ENCODE measurements around the gene RBM14. TPM values are rescaled to one million over a fixed set of nuclear protein-coding genes. Genes with fewer than 3 reads are reported as not detected.

The RBM14 gene
- total and polyA plus RNA-seq, 4 donors = 34.1 to 96.3 (median 52.9) TPM

GRCh38 chr11:66674964-66675602 lies 58.7 kb downstream of the RBM14 start:
- Histone ChIP-seq H3K36me3 (ENCODE audit: control insufficient read depth in 4 of 4, insufficient read depth in 4 of 4, low read length in 4 of 4) (peaks cover 0 to 15% (median 5%) of the 10 kb centered on the region in 4 donors), H3K4me1 (ENCODE audit: control insufficient read depth in 5 of 5, insufficient read depth in 5 of 5, low read length in 5 of 5) (peaks cover 0 to 30% (median 11%) of the 10 kb centered on the region in 5 donors), H3K9ac (ENCODE audit: insufficient read depth in 1 of 2, low read length in 2 of 2) (no peak overlapping the region), H3K9me3 (ENCODE audit: control insufficient read depth in 4 of 4, insufficient read depth in 3 of 4, low read length in 3 of 4) (no peaks in the 10 kb centered on the region), H3K4me3 (no peak overlapping the region), H3K27me3 (ENCODE audit: control insufficient read depth in 3 of 3, insufficient read depth in 3 of 3, low read length in 2 of 3) (no peaks in the 10 kb centered on the region), H3K27ac (ENCODE audit: low read depth in 1 of 2, low read length in 1 of 2) (no peak overlapping the region)
- DNase-seq = no peak
- no peak for ATAC-seq (ENCODE audit: insufficient read depth, low FRiP score)
- no peak for TF ChIP-seq CTCF (IDR thresholded peaks at IDR 0.05; ENCODE audit: control extremely low read depth, extremely low read depth)
- 71 to 95% methylated on average over 2 of the region's 2 CpGs for WGBS, 2 donors

GRCh38 chr11:66676282-66676919 lies 60.0 kb downstream of the RBM14 start:
- no peak for ATAC-seq (ENCODE audit: insufficient read depth, low FRiP score)
- Histone ChIP-seq H3K4me1 (ENCODE audit: control insufficient read depth in 5 of 5, insufficient read depth in 5 of 5, low read length in 5 of 5) (peaks cover 0 to 30% (median 11%) of the 10 kb centered on the region in 5 donors), H3K4me3 (no peak overlapping the region), H3K27ac (ENCODE audit: low read depth in 1 of 2, low read length in 1 of 2) (no peak overlapping the region), H3K36me3 (ENCODE audit: control insufficient read depth in 4 of 4, insufficient read depth in 4 of 4, low read length in 4 of 4) (peaks cover 0 to 6% (median 3%) of the 10 kb centered on the region in 4 donors), H3K9ac (ENCODE audit: insufficient read depth in 1 of 2, low read length in 2 of 2) (peak overlapping the region; percentile 69 to 89), H3K9me3 (ENCODE audit: control insufficient read depth in 4 of 4, insufficient read depth in 3 of 4, low read length in 3 of 4) (no peaks in the 10 kb centered on the region), H3K27me3 (ENCODE audit: control insufficient read depth in 3 of 3, insufficient read depth in 3 of 3, low read length in 2 of 3) (no peaks in the 10 kb centered on the region)
- 60 to 64% methylated on average over 16 of the region's 16 CpGs for WGBS, 2 donors
- no peak for DNase-seq
- TF ChIP-seq CTCF (IDR thresholded peaks at IDR 0.05; ENCODE audit: control extremely low read depth, extremely low read depth) = no peak

Small RNA genes lying within 50 kb of the gene (small RNA-seq; reads per million reads assigned to genes)
- not detected for gene RNU4-39P (ENCODE audit: low replicate concordance)

Other genes with a start within 250 kb of the RBM14 start
- gene SLC29A2, start 244.9 kb upstream of the RBM14 start, total RNA-seq = 10 to 100 TPM in 1 of 2 donors, 1 to 10 TPM in 1; 6.5 to 19.4 TPM
- 10 to 100 TPM; 13.1 to 14.3 TPM for gene SLC29A2, start 244.9 kb upstream of the RBM14 start, polyA plus RNA-seq
- gene NPAS4, start 195.6 kb upstream of the RBM14 start, total RNA-seq = under 1 TPM; 0.06 to 0.09 TPM
- under 1 TPM; 0.07 to 0.14 TPM for gene NPAS4, start 195.6 kb upstream of the RBM14 start, polyA plus RNA-seq
- 10 to 100 TPM; 32.7 to 46.6 TPM for gene MRPL11, start 177.8 kb upstream of the RBM14 start, total RNA-seq
- 10 to 100 TPM; 35.8 to 56.8 TPM for gene MRPL11, start 177.8 kb upstream of the RBM14 start, polyA plus RNA-seq
- gene PELI3, start 149.7 kb upstream of the RBM14 start, total RNA-seq = 10 to 100 TPM in 1 of 2 donors, 1 to 10 TPM in 1; 4.9 to 12.6 TPM
- gene PELI3, start 149.7 kb upstream of the RBM14 start, polyA plus RNA-seq = 1 to 10 TPM; 6.1 to 8.9 TPM
- 10 to 100 TPM; 25.5 to 76.3 TPM for gene DPP3, start 136.2 kb upstream of the RBM14 start, total RNA-seq
- 10 to 100 TPM; 25.4 to 63.9 TPM for gene DPP3, start 136.2 kb upstream of the RBM14 start, polyA plus RNA-seq
- 10 to 100 TPM; 41.4 to 75.6 TPM for gene BBS1, start 106.0 kb upstream of the RBM14 start, total RNA-seq
- 10 to 100 TPM; 12.5 to 17.3 TPM for gene BBS1, start 106.0 kb upstream of the RBM14 start, polyA plus RNA-seq
- gene ZDHHC24, start 70.6 kb upstream of the RBM14 start, total RNA-seq = 10 to 100 TPM in 1 of 2 donors, 1 to 10 TPM in 1; 6.8 to 21.6 TPM
- gene ZDHHC24, start 70.6 kb upstream of the RBM14 start, polyA plus RNA-seq = 10 to 100 TPM; 10.7 to 12.3 TPM
- gene ACTN3, start 69.7 kb upstream of the RBM14 start, total RNA-seq = under 1 TPM in 1 of 2 donors, not detected in 1; 0.15 TPM
- under 1 TPM; 0.04 to 0.07 TPM for gene ACTN3, start 69.7 kb upstream of the RBM14 start, polyA plus RNA-seq
- gene CTSF, start 48.0 kb upstream of the RBM14 start, total RNA-seq = 10 to 100 TPM in 1 of 2 donors, 1 to 10 TPM in 1; 7.7 to 39.6 TPM
- 1 to 10 TPM; 6.6 to 8.2 TPM for gene CTSF, start 48.0 kb upstream of the RBM14 start, polyA plus RNA-seq
- under 1 TPM; 0.28 to 0.67 TPM for gene CCDC87, start 23.6 kb upstream of the RBM14 start, total RNA-seq
- under 1 TPM; 0.12 to 0.15 TPM for gene CCDC87, start 23.6 kb upstream of the RBM14 start, polyA plus RNA-seq
- 10 to 100 TPM; 35.9 to 36.5 TPM for gene CCS, start 23.4 kb upstream of the RBM14 start, total RNA-seq
- gene CCS, start 23.4 kb upstream of the RBM14 start, polyA plus RNA-seq = 10 to 100 TPM; 32.7 to 52.2 TPM
- gene RBM4, start 22.1 kb downstream of the RBM14 start, total RNA-seq = 100 to 1,000 TPM; 102 to 153 TPM
- 10 to 100 TPM; 77.2 to 98.8 TPM for gene RBM4, start 22.1 kb downstream of the RBM14 start, polyA plus RNA-seq
- 10 to 100 TPM; 12.3 to 33.9 TPM for gene RBM4B, start 61.3 kb downstream of the RBM14 start, total RNA-seq
- gene RBM4B, start 61.3 kb downstream of the RBM14 start, polyA plus RNA-seq = 1 to 10 TPM; 9.4 to 10.0 TPM
- 10 to 100 TPM; 13.2 to 16.1 TPM for gene SPTBN2, start 112.6 kb downstream of the RBM14 start, total RNA-seq
- gene SPTBN2, start 112.6 kb downstream of the RBM14 start, polyA plus RNA-seq = 1 to 10 TPM; 4.7 to 9.4 TPM
- gene RCE1, start 226.8 kb downstream of the RBM14 start, total RNA-seq = 10 to 100 TPM; 19.5 to 22.8 TPM
- gene RCE1, start 226.8 kb downstream of the RBM14 start, polyA plus RNA-seq = 10 to 100 TPM in 1 of 2 donors, 1 to 10 TPM in 1; 8.7 to 24.0 TPM
- gene LRFN4, start 240.4 kb downstream of the RBM14 start, total RNA-seq = 10 to 100 TPM in 1 of 2 donors, 1 to 10 TPM in 1; 4.6 to 34.4 TPM
- gene LRFN4, start 240.4 kb downstream of the RBM14 start, polyA plus RNA-seq = 10 to 100 TPM; 15.0 to 15.6 TPM

Measured in lung (tissue), 13 donors.